Endothelial cell of umbilical vein (primary cell): ENCODE data around the gene ZC3HAV1. TPM values are rescaled to one million over a fixed set of nuclear protein-coding genes. Genes with fewer than 3 reads are reported as not detected.

ENCODE experiments used
- BruUV-seq: library from RNA; stranded (reverse); fragments of 400-500 nt; replicated peaks from 2 replicates; lab custom pipeline; 2021; lab: Mats Ljungman, UMichigan
- CTCF ChIA-PET: fragments of 300-600, 350-600 bp; sonication (Branson Sonifier 250); formaldehyde crosslinking; loops from one replicate; lab custom pipeline; 2021; ENCODE audit warnings: antibody characterized with exemption, inconsistent platforms; lab: Charles Lee
- POLR2A ChIA-PET: fragments of 300-600, 350-600 bp; sonication (Branson Sonifier 250); formaldehyde crosslinking; loops from one replicate; lab custom pipeline; 2021; ENCODE audit warnings: antibody characterized with exemption, inconsistent platforms; lab: Charles Lee
- DNase-seq: peaks from one replicate; pipeline ENCODE4 v3.0.0-alpha.2; 2011; ENCODE audit warnings: low read depth, low spot score
- FAIRE-seq: peaks from 2 replicates; lab custom pipeline; 2011; peaks lifted over from hg19 to GRCh38; lab: Jason Lieb, UNC
- H2AFZ ChIP-seq: 2 replicates; pipeline ENCODE4 v1.6.0; 2012; ENCODE audit warnings: low read depth, low read length, control low read depth, inconsistent platforms
- H3K27ac ChIP-seq: 2 replicates; pipeline ENCODE4 v1.5.1; 2011; ENCODE audit warnings: low read depth, mild to moderate bottlenecking, control low read depth, low read length, moderate library complexity; ENCODE audit not compliant: insufficient read depth
- H3K27me3 ChIP-seq, 2 experiments: 2 replicates each; pipeline versions ENCODE4 v1.6.0 to v1.6.1; 2011; ENCODE audit warnings: low read length in 2 of 2, mixed read lengths in 1 of 2; ENCODE audit not compliant: control insufficient read depth in 2 of 2, insufficient read depth in 2 of 2
- H3K36me3 ChIP-seq, 2 experiments: 2 replicates in 1 of 2; 3 replicates in 1 of 2; pipeline ENCODE4 v1.5.1; 2011; ENCODE audit warnings: low read length in 2 of 2, mild to moderate bottlenecking in 1 of 2, moderate library complexity in 1 of 2; ENCODE audit not compliant: control insufficient read depth in 2 of 2, insufficient read depth in 2 of 2; ENCODE audit errors: extremely low read depth in 1 of 2
- H3K4me1 ChIP-seq: 3 replicates; pipeline ENCODE4 v1.5.1; 2011; ENCODE audit warnings: mild to moderate bottlenecking, low read length; ENCODE audit not compliant: control insufficient read depth, insufficient read depth; ENCODE audit errors: extremely low read depth
- H3K4me2 ChIP-seq: 2 replicates; pipeline ENCODE4 v1.6.1; 2011; ENCODE audit warnings: low read length, control low read depth, mixed read lengths; ENCODE audit not compliant: insufficient read depth
- H3K4me3 ChIP-seq, 3 experiments: fragments of 200-600 bp in 1 of 3; sonication (generic), shearing (Covaris generic) in 1 of 3; replicated peaks in 1 of 3; 2 replicates each; pipeline ENCODE4 v1.5.1; 2011 to 2016; ENCODE audit warnings: control low read depth in 3 of 3, low read length in 3 of 3, mild to moderate bottlenecking in 2 of 3, inconsistent platforms in 1 of 3, low read depth in 1 of 3, moderate library complexity in 1 of 3; ENCODE audit not compliant: insufficient read depth in 1 of 3
- H3K79me2 ChIP-seq: 2 replicates; pipeline ENCODE4 v1.6.0; 2012; ENCODE audit warnings: low read length, inconsistent platforms; ENCODE audit not compliant: control insufficient read depth, insufficient read depth
- H3K9ac ChIP-seq: replicated peaks from 2 replicates; pipeline ENCODE3; 2011; ENCODE audit warnings: low read length, control low read depth; ENCODE audit not compliant: insufficient read depth; ENCODE audit errors: extremely low read depth
- H3K9me1 ChIP-seq: replicated peaks from 3 replicates; pipeline ENCODE4 v1.6.0; 2011; ENCODE audit warnings: mild to moderate bottlenecking, low read length; ENCODE audit not compliant: control insufficient read depth, insufficient read depth; ENCODE audit errors: extremely low read depth
- H3K9me3 ChIP-seq: replicated peaks from 2 replicates; pipeline ENCODE4 v1.5.1; 2012; ENCODE audit warnings: low read length, inconsistent platforms; ENCODE audit not compliant: control insufficient read depth, insufficient read depth
- H4K20me1 ChIP-seq: replicated peaks from 2 replicates; pipeline ENCODE3; 2011; ENCODE audit warnings: mild to moderate bottlenecking, low read length; ENCODE audit not compliant: control insufficient read depth, insufficient read depth; ENCODE audit errors: extremely low read depth
- EZH2 ChIP-seq: IDR thresholded peaks from 2 replicates; pipeline ENCODE4 v1.6.1; 2012; ENCODE audit warnings: borderline replicate concordance, low read depth, mild to moderate bottlenecking, moderate library complexity, low read length, inconsistent platforms; ENCODE audit not compliant: severe bottlenecking
- FOS ChIP-seq: IDR thresholded peaks from 2 replicates; pipeline ENCODE4 v1.6.1; 2011; ENCODE audit warnings: mild to moderate bottlenecking, low read length, moderate library complexity, borderline replicate concordance; ENCODE audit not compliant: insufficient read depth
- GATA2 ChIP-seq: IDR thresholded peaks from 2 replicates; pipeline ENCODE4 v1.7.0; 2011; ENCODE audit warnings: low read depth, mild to moderate bottlenecking, moderate library complexity, mixed read lengths, low read length; ENCODE audit not compliant: insufficient read length, insufficient read depth
- JUN ChIP-seq: IDR thresholded peaks from 2 replicates; pipeline ENCODE4 v1.6.1; 2011; ENCODE audit warnings: borderline replicate concordance, low read depth; ENCODE audit not compliant: insufficient read length, insufficient read depth
- MAX ChIP-seq: IDR thresholded peaks from 2 replicates; pipeline ENCODE4 v1.6.1; 2011; ENCODE audit not compliant: insufficient read depth, insufficient read length
- MYC ChIP-seq: IDR thresholded peaks from one replicate; pipeline ENCODE4 v1.6.1; 2011; ENCODE audit warnings: mild to moderate bottlenecking, low read depth, low read length
- POLR2A ChIP-seq: IDR thresholded peaks from 2 replicates; pipeline ENCODE4 v1.6.1; 2012; ENCODE audit warnings: low read depth, mild to moderate bottlenecking, control low read depth, low read length
- POLR2AphosphoS5 ChIP-seq: IDR thresholded peaks from 2 replicates; pipeline ENCODE4 v1.6.1; 2012; ENCODE audit warnings: low read depth, mild to moderate bottlenecking, control low read depth, low read length, moderate library complexity; ENCODE audit not compliant: insufficient read depth
- dilution Hi-C: fragments of 300-500 bp; cut with MboI; formaldehyde crosslinking; loops from one replicate; pipeline ENCODE4 v1.15.0; 2019; ENCODE audit warnings: low sequenced_read_pairs; ENCODE audit not compliant: extremely low pct_ligation_motif_present
- intact Hi-C: fragments of 100-400 bp; cut with micrococcal nuclease; formaldehyde crosslinking; loops from one replicate; pipeline ENCODE4 v1.10.0; 2022
- polyA plus RNA-seq, 4 experiments: library from polyadenylated mRNA; depleted of rRNA in 3 of 4; stranded (reverse) in 3 of 4; unstranded in 1 of 4; fragments of >200 nt; gene quantifications; 2 replicates each; pipeline versions ENCODE4 v1.2.1 to v1.2.3, GENCODE V29; 2011 to 2012; ENCODE audit warnings: missing spikeins in 1 of 4
- total RNA-seq: library from RNA; stranded (reverse); gene quantifications from 2 replicates; pipeline ENCODE4 v1.2.3, GENCODE V29; 2021
- TF ChIP-seq, protein P1 (sequence below), 2 donors: IDR thresholded peaks; 1 replicate in 1 of 2; 2 replicates in 1 of 2; pipeline ENCODE4 v1.5.1; 2011; ENCODE audit warnings: low read length in 2 of 2, mild to moderate bottlenecking in 2 of 2, moderate library complexity in 2 of 2, control low read depth in 1 of 2, inconsistent platforms in 1 of 2, low read depth in 1 of 2; ENCODE audit not compliant: insufficient read depth in 1 of 2; ENCODE audit errors: extremely low read depth in 1 of 2

ZC3HAV1 gene
- total and polyA plus RNA-seq, 2 donors (not counting 3 experiments of a cell fraction or from before 2014, with no cell fraction given): 17.1 to 37.7 TPM

DNA sequence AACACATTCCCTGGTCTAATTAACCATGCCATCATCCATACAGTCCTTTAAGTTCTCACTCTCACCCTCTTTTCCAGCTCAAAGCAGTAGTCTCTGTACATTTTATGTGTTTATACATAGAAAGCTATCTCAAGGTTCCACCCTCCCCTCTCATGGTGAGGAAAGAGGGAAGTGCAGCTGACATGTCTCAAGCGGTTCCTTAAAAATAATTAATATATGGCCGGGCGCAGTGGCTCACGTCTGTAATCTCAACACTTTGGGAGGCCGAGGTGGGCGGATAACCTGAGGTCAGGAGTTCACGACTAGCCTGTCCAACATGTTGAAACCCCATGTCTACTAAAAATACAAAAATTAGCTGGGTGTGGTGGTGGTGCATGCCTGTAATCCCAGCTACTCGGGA, 36.7 kb downstream of the ZC3HAV1 start:
- H3K27ac ChIP-seq: no peak overlapping the region
- no peaks in the 10 kb centered on the region for H3K79me2 ChIP-seq
- no peaks in the 10 kb centered on the region for H3K27me3 ChIP-seq
- DNase-seq: no peak
- peaks cover 4% of the 10 kb centered on the region for H3K4me1 ChIP-seq
- H3K9ac ChIP-seq: no peak overlapping the region
- no peak overlapping the region for H2AFZ ChIP-seq
- ChIA-PET CTCF (interaction anchor here (0.8 kb wide), 1 partner anchor 13 kb away, joined by 3 read pairs; no protein-coding TSS in a partner anchor), POLR2A (interaction anchor here (1.0 kb wide), 1 partner anchor 21 kb away, joined by 4 read pairs; no protein-coding TSS in a partner anchor)
- H3K9me1 ChIP-seq: no peaks in the 10 kb centered on the region
- no peak overlapping the region for H3K4me3 ChIP-seq
- no peak for FAIRE-seq
- dilution Hi-C loops: no loop called here
- H3K4me2 ChIP-seq: no peak overlapping the region
- TF ChIP-seq JUN (no peak), POLR2AphosphoS5 (no peak), POLR2A (no peak), FOS (no peak), MYC (no peak), MAX (no peak), EZH2 (no peak), GATA2 (no peak)
- TF ChIP-seq, protein P1, sequence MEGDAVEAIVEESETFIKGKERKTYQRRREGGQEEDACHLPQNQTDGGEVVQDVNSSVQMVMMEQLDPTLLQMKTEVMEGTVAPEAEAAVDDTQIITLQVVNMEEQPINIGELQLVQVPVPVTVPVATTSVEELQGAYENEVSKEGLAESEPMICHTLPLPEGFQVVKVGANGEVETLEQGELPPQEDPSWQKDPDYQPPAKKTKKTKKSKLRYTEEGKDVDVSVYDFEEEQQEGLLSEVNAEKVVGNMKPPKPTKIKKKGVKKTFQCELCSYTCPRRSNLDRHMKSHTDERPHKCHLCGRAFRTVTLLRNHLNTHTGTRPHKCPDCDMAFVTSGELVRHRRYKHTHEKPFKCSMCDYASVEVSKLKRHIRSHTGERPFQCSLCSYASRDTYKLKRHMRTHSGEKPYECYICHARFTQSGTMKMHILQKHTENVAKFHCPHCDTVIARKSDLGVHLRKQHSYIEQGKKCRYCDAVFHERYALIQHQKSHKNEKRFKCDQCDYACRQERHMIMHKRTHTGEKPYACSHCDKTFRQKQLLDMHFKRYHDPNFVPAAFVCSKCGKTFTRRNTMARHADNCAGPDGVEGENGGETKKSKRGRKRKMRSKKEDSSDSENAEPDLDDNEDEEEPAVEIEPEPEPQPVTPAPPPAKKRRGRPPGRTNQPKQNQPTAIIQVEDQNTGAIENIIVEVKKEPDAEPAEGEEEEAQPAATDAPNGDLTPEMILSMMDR (IDR thresholded peaks at IDR 0.05; ENCODE audit: extremely low read depth in 1 of 2, insufficient read depth in 1 of 2, low read depth in 1 of 2, low read length in 2 of 2): no peak
- intact Hi-C loops: loop anchor here (1.0 kb wide), 1 partner anchor 183 kb away; no protein-coding TSS in a partner anchor
- no peaks in the 10 kb centered on the region for H4K20me1 ChIP-seq
- no TSS peak for BruUV-seq
- H3K36me3 ChIP-seq: peaks cover 14 to 17% of the 10 kb centered on the region in 2 experiments
- H3K9me3 ChIP-seq: no peaks in the 10 kb centered on the region
